CD14-positive monocyte (primary cell): ENCODE measurements around the gene TMEM169. TPM values are rescaled to one million over a fixed set of nuclear protein-coding genes. Genes with fewer than 3 reads are reported as not detected.

Source experiments
- DNase-seq, 3 donors: peaks; one replicate each; pipeline ENCODE4 v3.0.0-alpha.2; 2011 to 2022
- H2AFZ ChIP-seq: 2 replicates; pipeline ENCODE4 v1.6.0; 2012; ENCODE audit warnings: mild to moderate bottlenecking, low read depth, low read length, inconsistent platforms; ENCODE audit not compliant: insufficient read depth, poor library complexity, severe bottlenecking
- H3K27ac ChIP-seq, 2 donors: 1 replicate in 1 of 2; 2 replicates in 1 of 2; pipeline ENCODE4 v1.5.1; 2012 to 2013; ENCODE audit warnings: low read length in 2 of 2, control low read depth in 1 of 2, inconsistent platforms in 1 of 2, low read depth in 1 of 2, mild to moderate bottlenecking in 1 of 2
- H3K27me3 ChIP-seq, 2 donors: one replicate each; pipeline versions ENCODE4 v1.6.0 to v1.6.1; 2011 to 2013; ENCODE audit warnings: low read length in 2 of 2; ENCODE audit not compliant: control insufficient read depth in 2 of 2, insufficient read depth in 2 of 2
- H3K36me3 ChIP-seq, 2 donors: replicated peaks in 1 of 2; 1 replicate in 1 of 2; 2 replicates in 1 of 2; pipeline versions ENCODE4 v1.5.1 to v1.6.1; 2012 to 2013; ENCODE audit warnings: low read length in 2 of 2, control low read depth in 1 of 2, inconsistent platforms in 1 of 2, mild to moderate bottlenecking in 1 of 2; ENCODE audit not compliant: insufficient read depth in 2 of 2, control insufficient read depth in 1 of 2
- H3K4me1 ChIP-seq, 2 donors: 1 replicate in 1 of 2; 2 replicates in 1 of 2; pipeline versions ENCODE4 v1.5.1 to v1.6.1; 2012 to 2013; ENCODE audit warnings: low read length in 2 of 2, control low read depth in 1 of 2, inconsistent platforms in 1 of 2, mild to moderate bottlenecking in 1 of 2, moderate library complexity in 1 of 2; ENCODE audit not compliant: insufficient read depth in 2 of 2, control insufficient read depth in 1 of 2
- H3K4me2 ChIP-seq: replicated peaks from 2 replicates; pipeline ENCODE3; 2012; ENCODE audit warnings: low read length, moderate library complexity, mild to moderate bottlenecking; ENCODE audit not compliant: poor library complexity, severe bottlenecking; ENCODE audit errors: extremely low read depth
- H3K4me3 ChIP-seq, 3 experiments: fragments of 200-600 bp in 1 of 3; sonication (generic) in 1 of 3; replicated peaks in 1 of 3; 1 replicate in 2 of 3; 2 replicates in 1 of 3; pipeline ENCODE4 v1.5.1; 2011 to 2013; ENCODE audit warnings: low read length in 3 of 3, mild to moderate bottlenecking in 3 of 3, control low read depth in 2 of 3, low read depth in 2 of 3, inconsistent platforms in 1 of 3, moderate library complexity in 1 of 3
- H3K79me2 ChIP-seq: 2 replicates; pipeline ENCODE4 v1.6.0; 2012; ENCODE audit warnings: mild to moderate bottlenecking, control low read depth, inconsistent platforms, low read length, moderate library complexity; ENCODE audit not compliant: insufficient read depth
- H3K9ac ChIP-seq: 2 replicates; pipeline ENCODE4 v1.6.0; 2017; ENCODE audit warnings: low read length, mild to moderate bottlenecking; ENCODE audit not compliant: insufficient read depth, poor library complexity, severe bottlenecking
- H3K9me3 ChIP-seq, 2 donors: replicated peaks in 1 of 2; 1 replicate in 1 of 2; 2 replicates in 1 of 2; pipeline versions ENCODE4 v1.5.1 to v1.6.1; 2012 to 2013; ENCODE audit warnings: low read length in 2 of 2, control low read depth in 1 of 2; ENCODE audit not compliant: control insufficient read depth in 1 of 2, insufficient read depth in 1 of 2
- H4K20me1 ChIP-seq: 2 replicates; pipeline ENCODE4 v1.6.0; 2012; ENCODE audit warnings: mild to moderate bottlenecking, low read length, control low read depth, moderate library complexity; ENCODE audit not compliant: insufficient read depth
- H3K27ac Mint-ChIP-seq, 7 donors: one replicate each; pipeline ENCODE4 v1.8.0; 2020; ENCODE audit warnings: mild to moderate bottlenecking in 7 of 7, mixed read lengths in 7 of 7, moderate library complexity in 6 of 7, inconsistent platforms in 2 of 7
- H3K27me3 Mint-ChIP-seq, 3 donors: one replicate each; pipeline ENCODE4 v1.8.0; 2021 to 2022; ENCODE audit warnings: low read depth in 3 of 3, mild to moderate bottlenecking in 3 of 3, mixed read lengths in 3 of 3, moderate library complexity in 3 of 3, inconsistent platforms in 1 of 3
- H3K36me3 Mint-ChIP-seq, 2 donors: one replicate each; pipeline ENCODE4 v1.8.0; 2020; ENCODE audit warnings: mixed read lengths in 2 of 2, inconsistent platforms in 1 of 2, mild to moderate bottlenecking in 1 of 2
- H3K4me1 Mint-ChIP-seq: one replicate; pipeline ENCODE4 v1.8.0; 2020; ENCODE audit warnings: mild to moderate bottlenecking, mixed read lengths
- H3K4me3 Mint-ChIP-seq, 2 donors: one replicate each; pipeline ENCODE4 v1.8.0; 2020; ENCODE audit warnings: mild to moderate bottlenecking in 2 of 2, mixed read lengths in 2 of 2, moderate library complexity in 1 of 2
- H3K9me3 Mint-ChIP-seq, 7 donors: one replicate each; pipeline ENCODE4 v1.8.0; 2020 to 2022; ENCODE audit warnings: mixed read lengths in 7 of 7, mild to moderate bottlenecking in 6 of 7, moderate library complexity in 6 of 7, inconsistent platforms in 2 of 7
- WGBS: methylation state at CpG from one replicate; pipeline ENCODE4 v1.1.5; 2013; ENCODE audit warnings: missing lambda C conversion rate; ENCODE audit not compliant: insufficient coverage; 5-methylcytosine and 5-hydroxymethylcytosine counted together
- intact Hi-C, 2 donors: fragments of 100-400 bp; cut with micrococcal nuclease; formaldehyde crosslinking; loops; one replicate each; pipeline versions ENCODE4 v1.15.0 to v1.15.1; 2023
- polyA plus RNA-seq, 3 donors: library from polyadenylated mRNA; depleted of rRNA in 1 of 3; unstranded in 2 of 3; stranded (reverse) in 1 of 3; fragments of 300-500 nt in 2 of 3; fragments of >200 nt in 1 of 3; fragmentation: Illumina TruSeq in 2 of 3; gene quantifications; 1 replicate in 2 of 3; 2 replicates in 1 of 3; pipeline ENCODE4 v1.2.3, GENCODE V29; 2012 to 2021
- TF ChIP-seq, protein P1 (sequence below): fragments of 200-600 bp; IDR thresholded peaks from one replicate; pipeline ENCODE4 v1.8.0; 2022; ENCODE audit warnings: antibody characterized with exemption, mild to moderate bottlenecking

Gene TMEM169
- polyA plus RNA-seq, 3 donors: 0.24 to 0.92 (median 0.74) TPM

DNA sequence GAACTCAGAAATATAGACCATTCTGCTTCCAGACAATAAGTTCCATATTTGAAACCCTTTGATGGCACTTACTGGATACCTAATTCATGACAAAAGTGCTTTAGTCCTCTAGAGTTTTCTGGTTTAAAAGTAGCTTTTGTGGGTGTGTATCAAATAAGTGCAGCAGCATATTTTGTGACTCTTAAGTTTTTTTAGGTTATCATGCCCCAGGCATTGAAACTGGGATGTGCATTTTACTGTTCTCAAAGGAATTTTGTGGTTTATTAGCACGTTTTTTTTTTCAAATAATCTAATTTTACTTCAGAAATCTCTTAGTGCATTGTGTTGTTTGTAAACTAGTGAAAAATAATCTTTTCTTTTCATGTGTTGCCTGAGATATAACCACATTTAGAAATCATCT lies 28.9 kb downstream of the TMEM169 start:
- TF ChIP-seq, protein P1, sequence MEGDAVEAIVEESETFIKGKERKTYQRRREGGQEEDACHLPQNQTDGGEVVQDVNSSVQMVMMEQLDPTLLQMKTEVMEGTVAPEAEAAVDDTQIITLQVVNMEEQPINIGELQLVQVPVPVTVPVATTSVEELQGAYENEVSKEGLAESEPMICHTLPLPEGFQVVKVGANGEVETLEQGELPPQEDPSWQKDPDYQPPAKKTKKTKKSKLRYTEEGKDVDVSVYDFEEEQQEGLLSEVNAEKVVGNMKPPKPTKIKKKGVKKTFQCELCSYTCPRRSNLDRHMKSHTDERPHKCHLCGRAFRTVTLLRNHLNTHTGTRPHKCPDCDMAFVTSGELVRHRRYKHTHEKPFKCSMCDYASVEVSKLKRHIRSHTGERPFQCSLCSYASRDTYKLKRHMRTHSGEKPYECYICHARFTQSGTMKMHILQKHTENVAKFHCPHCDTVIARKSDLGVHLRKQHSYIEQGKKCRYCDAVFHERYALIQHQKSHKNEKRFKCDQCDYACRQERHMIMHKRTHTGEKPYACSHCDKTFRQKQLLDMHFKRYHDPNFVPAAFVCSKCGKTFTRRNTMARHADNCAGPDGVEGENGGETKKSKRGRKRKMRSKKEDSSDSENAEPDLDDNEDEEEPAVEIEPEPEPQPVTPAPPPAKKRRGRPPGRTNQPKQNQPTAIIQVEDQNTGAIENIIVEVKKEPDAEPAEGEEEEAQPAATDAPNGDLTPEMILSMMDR: no peak
- H3K9me3 Mint-ChIP-seq: peaks cover 0 to 4% (median 0%) of the 10 kb centered on the region in 7 donors
- no peak overlapping the region for H3K9ac ChIP-seq
- intact Hi-C loops: loop anchor here in 1 of 2 donors (10.0 kb wide), 1 partner anchor 304 kb away; the partner anchor contains the start of gene SMARCAL1
- peak overlapping the region; percentile 84 for H2AFZ ChIP-seq
- no peak for DNase-seq
- no peaks in the 10 kb centered on the region for H3K9me3 ChIP-seq
- WGBS: no CpG with 5 or more reads among the region's 1 CpG
- H3K4me1 Mint-ChIP-seq: peaks cover 39% of the 10 kb centered on the region
- H3K4me2 ChIP-seq: peak overlapping the region; percentile 86
- peaks cover 0 to 2% (median 2%) of the 10 kb centered on the region in 3 donors for H3K27me3 Mint-ChIP-seq
- H3K36me3 Mint-ChIP-seq: peaks cover 31 to 34% of the 10 kb centered on the region in 2 donors
- peaks cover 61% of the 10 kb centered on the region for H3K79me2 ChIP-seq
- H3K27me3 ChIP-seq: no peaks in the 10 kb centered on the region
- peak overlapping the region in 1 of 2 donors; percentile 100 for H3K4me3 Mint-ChIP-seq
- peaks cover 36% of the 10 kb centered on the region for H4K20me1 ChIP-seq
- peak overlapping the region in 1 of 2 donors; percentile 92 for H3K27ac ChIP-seq
- peak overlapping the region in 3 of 7 donors; percentile 98 to 100 (median 99) for H3K27ac Mint-ChIP-seq
- H3K4me1 ChIP-seq: peaks cover 28 to 41% of the 10 kb centered on the region in 2 donors
- H3K36me3 ChIP-seq: peaks cover 30 to 36% of the 10 kb centered on the region in 2 donors
- H3K4me3 ChIP-seq: peak overlapping the region in 2 of 3 experiments; percentile 85 to 96

DNA sequence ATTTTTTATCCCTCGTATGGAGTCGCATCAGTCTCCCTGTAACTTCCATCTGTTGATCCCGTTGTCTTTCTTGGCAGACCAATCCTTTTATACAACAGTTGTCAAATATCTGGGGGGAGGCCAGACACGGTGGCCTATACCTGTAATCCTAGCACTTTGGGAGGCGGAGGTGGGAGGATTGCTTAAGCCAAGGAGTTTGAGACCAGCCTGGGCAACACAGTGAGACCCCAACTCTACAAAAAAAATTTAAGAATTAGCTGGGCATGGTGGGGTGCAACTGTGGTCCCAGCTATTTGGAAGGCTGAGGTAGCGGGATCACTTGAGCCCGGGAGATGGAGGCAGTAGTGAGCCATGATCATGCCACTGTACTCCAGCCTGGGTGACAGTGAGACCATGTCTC lies 29.4 kb downstream of the TMEM169 start:
- TF ChIP-seq, protein P1: no peak
- Histone ChIP-seq H3K27me3 (no peaks in the 10 kb centered on the region), H3K4me2 (no peak overlapping the region), H3K27ac (no peak overlapping the region), H2AFZ (no peak overlapping the region), H3K4me3 (no peak overlapping the region), H3K36me3 (peaks cover 32 to 39% of the 10 kb centered on the region in 2 donors), H3K9ac (no peak overlapping the region), H3K4me1 (peaks cover 28 to 43% of the 10 kb centered on the region in 2 donors), H4K20me1 (peaks cover 36% of the 10 kb centered on the region), H3K79me2 (peaks cover 66% of the 10 kb centered on the region), H3K9me3 (no peaks in the 10 kb centered on the region)
- Mint-ChIP-seq H3K9me3 (peaks cover 0 to 4% (median 0%) of the 10 kb centered on the region in 7 donors), H3K4me1 (peaks cover 39% of the 10 kb centered on the region), H3K36me3 (peaks cover 32 to 36% of the 10 kb centered on the region in 2 donors), H3K27me3 (peaks cover 0 to 2% (median 0%) of the 10 kb centered on the region in 3 donors), H3K27ac (peak overlapping the region in 4 of 7 donors; percentile 28 to 86 (median 52)), H3K4me3 (no peak overlapping the region)
- no peak for DNase-seq
- intact Hi-C loops: loop anchor here in 1 of 2 donors (10.0 kb wide), 1 partner anchor 304 kb away; the partner anchor contains the start of gene SMARCAL1
- 80% methylated on average over 1 of the region's 7 CpGs for WGBS
